Stomach smooth muscle (tissue), 2 donors: ENCODE measurements around the gene BCL2L13.
"Not testable (repeated sequence)": the region's sequence is repeated elsewhere in the genome, so short reads cannot be mapped to it uniquely, and the experiment has no call there.

Experiments used
- H3K27ac ChIP-seq: one replicate; pipeline ENCODE4 v1.7.0; 2013; ENCODE audit warnings: mild to moderate bottlenecking, low read length, inconsistent platforms
- H3K27me3 ChIP-seq, 2 donors: one replicate each; pipeline ENCODE4 v1.7.0; 2013; ENCODE audit warnings: low read length in 2 of 2; ENCODE audit not compliant: insufficient read depth in 2 of 2, control insufficient read depth in 1 of 2
- H3K36me3 ChIP-seq, 2 donors: one replicate each; pipeline ENCODE4 v1.7.0; 2013; ENCODE audit warnings: low read length in 2 of 2; ENCODE audit not compliant: control insufficient read depth in 2 of 2, insufficient read depth in 2 of 2
- H3K4me1 ChIP-seq: one replicate; pipeline ENCODE4 v1.7.0; 2013; ENCODE audit warnings: low read length; ENCODE audit not compliant: control insufficient read depth, insufficient read depth
- H3K4me3 ChIP-seq, 2 donors: one replicate each; pipeline ENCODE4 v1.7.0; 2013; ENCODE audit warnings: low read length in 2 of 2
- H3K9ac ChIP-seq, 2 donors: one replicate each; pipeline ENCODE4 v1.7.0; 2013; ENCODE audit warnings: low read length in 2 of 2, mild to moderate bottlenecking in 1 of 2
- H3K9me3 ChIP-seq, 2 donors: one replicate each; pipeline ENCODE4 v1.7.0; 2013; ENCODE audit warnings: low read length in 2 of 2; ENCODE audit not compliant: control insufficient read depth in 2 of 2
- donor health status: healthy.
- donor health status: Pancreatic carcinoma.

The BCL2L13 gene

DNA sequence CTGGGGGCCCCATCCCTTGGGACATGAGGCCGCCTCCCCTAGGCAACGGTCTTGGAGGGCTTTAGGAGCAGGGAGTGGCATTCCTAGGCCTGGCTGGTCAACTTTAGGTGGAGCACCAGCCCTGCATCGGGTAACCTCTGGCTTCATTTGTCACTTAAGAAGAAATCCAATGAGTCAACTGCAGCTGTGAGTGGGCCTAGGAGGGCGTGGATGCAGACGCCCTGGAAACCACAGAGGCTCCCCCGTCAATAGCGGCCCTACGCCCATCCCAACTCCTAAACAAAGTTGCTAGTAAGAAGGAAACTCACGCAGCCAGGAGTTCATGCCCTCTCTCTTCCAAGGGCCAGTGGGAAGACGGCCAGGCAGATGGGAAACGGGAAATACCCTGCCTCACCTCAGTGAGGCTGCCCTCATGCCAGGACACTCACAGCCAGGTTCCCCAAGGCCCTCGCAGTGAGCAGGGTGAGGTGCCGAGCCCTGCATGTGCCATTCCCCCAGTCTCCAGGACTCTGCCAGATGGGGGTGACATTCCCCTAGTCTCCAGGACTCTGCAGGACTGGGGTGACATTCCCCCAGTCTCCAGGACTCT lies 114.9 kb downstream of the BCL2L13 start:
- Histone ChIP-seq H3K27ac (no peak overlapping the region), H3K4me3 (no peak overlapping the region), H3K27me3 (no peaks in the 10 kb centered on the region), H3K9ac (no peak overlapping the region), H3K4me1 (no peaks in the 10 kb centered on the region), H3K9me3 (no peaks in the 10 kb centered on the region), H3K36me3 (no peaks in the 10 kb centered on the region)

DNA sequence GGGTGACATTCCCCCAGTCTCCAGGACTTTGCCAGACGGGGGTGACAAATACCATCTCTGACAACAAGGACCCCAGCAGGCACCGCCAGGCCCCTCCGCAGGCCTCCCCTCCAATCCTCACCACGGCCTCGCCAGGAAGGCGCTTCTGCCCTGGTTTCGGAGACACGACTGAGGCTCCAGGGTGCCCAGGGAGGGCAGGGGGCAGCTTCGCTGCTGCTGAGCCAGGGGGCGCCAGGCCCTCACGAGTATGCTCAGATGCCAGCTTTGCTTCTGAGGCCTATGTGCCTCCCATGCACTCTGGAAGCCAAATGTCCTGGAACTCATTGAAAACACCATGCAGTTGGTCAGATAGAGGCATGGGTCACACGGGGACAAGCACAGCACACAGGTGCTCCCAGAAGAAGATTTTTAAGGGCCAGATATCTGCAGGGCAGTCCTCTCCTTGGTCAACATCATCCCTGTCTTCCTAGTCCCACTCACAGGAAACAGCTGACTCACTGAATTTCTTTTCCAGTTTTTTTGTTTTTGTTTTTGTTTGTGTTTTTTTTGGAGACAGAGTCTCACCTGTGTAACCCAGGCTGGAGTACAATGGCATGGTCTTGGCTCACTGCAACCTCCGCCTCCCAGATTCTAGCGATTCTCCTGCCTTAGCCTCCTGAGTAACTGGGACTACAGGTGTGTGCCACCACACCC lies 115.8 kb downstream of the BCL2L13 start:
- H3K36me3 ChIP-seq: no peaks in the 10 kb centered on the region
- H3K27me3 ChIP-seq: no peaks in the 10 kb centered on the region
- no peaks in the 10 kb centered on the region for H3K4me1 ChIP-seq
- no peak overlapping the region for H3K4me3 ChIP-seq
- no peaks in the 10 kb centered on the region for H3K9me3 ChIP-seq
- H3K27ac ChIP-seq: no peak overlapping the region
- no peak overlapping the region for H3K9ac ChIP-seq

- no peak overlapping the region for H3K4me3 ChIP-seq
These were observed 122.6 kb downstream of the BCL2L13 start for GRCh38 chr22:17761138-17761488.

DNA sequence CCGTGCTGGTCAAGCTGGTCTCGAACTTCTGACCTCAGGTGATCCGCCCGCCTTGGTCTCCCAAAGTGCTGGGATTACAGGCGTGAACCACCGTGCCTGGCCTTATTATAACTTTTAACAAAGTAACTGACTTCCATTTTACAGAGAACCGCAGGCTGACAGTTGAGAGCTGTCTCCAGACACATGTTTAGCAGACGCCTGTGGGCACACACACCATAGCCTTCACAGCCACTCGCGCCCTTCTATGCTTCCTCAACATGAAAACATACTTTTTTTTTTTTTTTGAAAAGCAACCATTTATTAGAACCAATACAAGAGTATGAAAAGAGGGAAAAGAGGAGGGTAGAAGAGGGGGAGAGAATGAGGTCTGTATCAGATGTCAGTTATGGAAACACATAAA lies 124.9 kb downstream of the BCL2L13 start:
- H3K9me3 ChIP-seq, H3K27ac ChIP-seq, H3K36me3 ChIP-seq, H3K27me3 ChIP-seq, H3K9ac ChIP-seq, H3K4me3 ChIP-seq, H3K4me1 ChIP-seq: not testable (repeated sequence)

More at GRCh38 chr22:17761138-17761488, 122.6 kb downstream of the BCL2L13 start:
- H3K9ac ChIP-seq: no peak overlapping the region
- H3K9me3 ChIP-seq: no peaks in the 10 kb centered on the region
- H3K36me3 ChIP-seq: no peaks in the 10 kb centered on the region
- no peaks in the 10 kb centered on the region for H3K4me1 ChIP-seq
- H3K27me3 ChIP-seq: no peaks in the 10 kb centered on the region
- no peak overlapping the region for H3K27ac ChIP-seq

DNA sequence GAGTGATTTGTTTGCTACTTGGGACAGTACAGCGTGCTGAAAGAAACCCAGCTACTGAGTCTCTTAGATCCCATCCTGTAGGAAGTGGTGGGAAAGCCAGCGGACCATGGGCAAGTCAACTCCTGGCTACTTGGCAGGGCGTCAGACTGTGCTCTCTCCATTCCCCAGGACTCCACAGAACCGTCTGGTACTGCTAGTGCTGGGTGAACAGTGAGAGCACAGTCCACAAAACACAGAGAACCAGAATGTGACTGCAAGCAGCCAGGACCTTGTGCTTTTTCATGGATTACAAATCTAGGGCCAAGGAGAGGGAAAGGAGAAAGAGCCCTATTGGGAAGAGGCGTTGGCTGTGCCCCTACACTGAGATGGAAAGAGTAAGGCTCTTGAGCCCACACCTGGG lies 125.5 kb downstream of the BCL2L13 start:
- H3K36me3 ChIP-seq: no peaks in the 10 kb centered on the region
- H3K9me3 ChIP-seq: no peaks in the 10 kb centered on the region
- no peak overlapping the region for H3K27ac ChIP-seq
- no peak overlapping the region for H3K9ac ChIP-seq
- no peak overlapping the region for H3K4me3 ChIP-seq
- no peaks in the 10 kb centered on the region for H3K4me1 ChIP-seq
- H3K27me3 ChIP-seq: no peaks in the 10 kb centered on the region

DNA sequence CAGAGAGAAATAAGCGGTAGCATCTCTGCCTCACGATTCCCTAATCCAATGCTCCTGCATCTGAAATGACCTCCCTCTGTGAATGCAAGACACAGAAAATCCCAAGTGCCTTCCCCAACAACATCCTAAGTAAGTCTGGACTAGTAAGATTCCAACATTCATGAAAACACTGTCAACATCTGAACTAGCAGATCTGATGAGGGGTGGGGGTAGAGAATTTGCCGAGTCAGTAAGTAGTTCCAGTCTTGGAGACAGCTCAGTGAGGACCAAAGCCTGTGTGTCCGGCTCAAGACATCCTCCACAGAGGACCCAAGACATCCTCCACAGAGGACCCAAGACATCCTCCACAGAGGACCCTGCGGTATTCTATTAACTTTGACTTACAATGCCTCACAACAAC lies 126.3 kb downstream of the BCL2L13 start:
- H3K4me3 ChIP-seq, H3K36me3 ChIP-seq, H3K9me3 ChIP-seq, H3K4me1 ChIP-seq, H3K27ac ChIP-seq, H3K27me3 ChIP-seq, H3K9ac ChIP-seq: not testable (repeated sequence)

DNA sequence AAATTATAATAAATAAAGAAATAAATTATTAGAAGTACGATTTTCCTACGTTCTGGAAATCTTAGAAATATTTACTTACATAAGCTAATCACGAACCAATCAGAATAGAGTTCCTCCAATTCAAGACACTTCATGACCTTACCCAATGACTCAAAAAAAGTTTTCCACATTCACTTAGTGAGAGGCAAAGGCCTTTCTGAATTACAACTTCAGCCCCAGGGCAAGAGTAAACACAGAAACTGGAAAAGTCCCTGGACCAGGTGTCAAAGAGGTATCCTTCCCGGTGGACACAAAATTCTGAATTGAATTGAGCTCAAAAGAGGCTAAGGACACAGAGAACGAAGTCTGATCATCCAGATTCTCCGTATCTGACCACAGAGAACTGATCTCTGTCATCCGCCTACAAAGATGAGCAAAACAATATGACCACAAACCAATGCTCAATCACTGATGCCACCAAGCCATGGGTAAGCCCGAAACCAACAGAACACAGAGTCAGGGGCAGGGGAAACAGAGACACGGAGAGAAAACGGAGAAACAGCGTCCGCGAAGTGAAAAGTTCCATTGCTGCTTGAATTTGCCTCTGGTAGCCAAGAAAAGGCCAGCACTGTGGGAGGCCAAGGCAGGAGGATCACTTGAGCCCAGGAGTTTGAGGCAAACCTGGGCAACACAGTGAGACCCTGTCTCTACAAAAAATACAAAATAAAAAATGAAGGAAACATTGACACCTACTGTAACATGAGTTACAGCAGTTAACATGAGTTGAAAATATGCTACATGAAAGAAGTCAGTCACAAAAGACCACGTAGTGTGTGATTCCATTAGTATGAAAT lies 128.9 kb downstream of the BCL2L13 start:
- H3K27ac ChIP-seq: no peak overlapping the region
- H3K9ac ChIP-seq: no peak overlapping the region
- no peaks in the 10 kb centered on the region for H3K9me3 ChIP-seq
- H3K36me3 ChIP-seq: no peaks in the 10 kb centered on the region
- no peak overlapping the region for H3K4me3 ChIP-seq
- no peaks in the 10 kb centered on the region for H3K27me3 ChIP-seq
- peaks cover 2% of the 10 kb centered on the region for H3K4me1 ChIP-seq

DNA sequence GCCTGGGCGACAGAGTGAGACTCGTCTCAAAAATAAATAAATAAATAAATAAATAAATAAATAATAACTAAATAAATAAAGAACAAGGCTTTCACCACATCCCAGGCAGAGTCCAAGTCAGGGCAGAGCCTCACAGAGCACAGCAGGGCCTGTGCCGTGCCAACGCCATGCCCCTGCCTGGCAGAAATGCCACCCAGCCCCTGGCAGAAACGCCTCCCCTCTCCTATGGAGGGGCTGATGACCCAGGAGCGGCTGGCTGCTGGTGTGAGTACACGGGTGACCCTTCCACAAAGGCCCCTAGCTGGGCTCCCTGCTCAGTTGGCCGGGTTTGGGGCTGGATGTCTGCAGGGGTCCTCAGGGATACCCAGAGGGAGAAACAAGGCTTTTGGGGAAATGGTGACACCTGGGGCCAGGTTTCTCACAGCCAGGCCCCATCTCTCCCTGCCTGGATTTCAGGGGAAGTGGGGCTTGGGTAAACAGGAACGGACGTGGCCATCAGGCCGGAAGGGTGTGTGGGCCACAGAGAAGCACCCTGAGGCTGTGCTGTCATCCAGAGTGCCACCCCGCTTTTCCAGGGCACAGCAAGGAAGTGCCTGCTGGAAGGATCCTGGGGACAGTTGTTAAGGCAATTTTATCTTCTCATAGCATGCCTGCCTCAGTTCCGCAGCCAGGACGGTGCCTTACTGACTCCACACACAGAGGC lies 130.6 kb downstream of the BCL2L13 start:
- H3K4me3 ChIP-seq: no peak overlapping the region
- no peaks in the 10 kb centered on the region for H3K27me3 ChIP-seq
- H3K9me3 ChIP-seq: no peaks in the 10 kb centered on the region
- peaks cover 15% of the 10 kb centered on the region for H3K4me1 ChIP-seq
- H3K9ac ChIP-seq: no peak overlapping the region
- H3K36me3 ChIP-seq: no peaks in the 10 kb centered on the region
- no peak overlapping the region for H3K27ac ChIP-seq

GRCh38 chr22:17769716-17770082 lies 131.1 kb downstream of the BCL2L13 start:
- peaks cover 15% of the 10 kb centered on the region for H3K4me1 ChIP-seq

GRCh38 chr22:17770180-17771077 lies 131.9 kb downstream of the BCL2L13 start:
- no peak overlapping the region for H3K27ac ChIP-seq

More at GRCh38 chr22:17769716-17770082, 131.1 kb downstream of the BCL2L13 start:
- no peak overlapping the region for H3K4me3 ChIP-seq
- no peaks in the 10 kb centered on the region for H3K36me3 ChIP-seq
- H3K27ac ChIP-seq: no peak overlapping the region
- H3K9ac ChIP-seq: no peak overlapping the region
- H3K27me3 ChIP-seq: no peaks in the 10 kb centered on the region
- no peaks in the 10 kb centered on the region for H3K9me3 ChIP-seq

More at GRCh38 chr22:17770180-17771077, 131.9 kb downstream of the BCL2L13 start:
- Histone ChIP-seq H3K36me3 (no peaks in the 10 kb centered on the region), H3K9ac (no peak overlapping the region), H3K27me3 (no peaks in the 10 kb centered on the region), H3K9me3 (no peaks in the 10 kb centered on the region), H3K4me3 (no peak overlapping the region), H3K4me1 (peaks cover 15% of the 10 kb centered on the region)
